Measurements from ENCODE around the gene SYNGR3.
A peak's percentile ranks its signal among the peaks of the same experiment; 100 is the strongest.

The SYNGR3 gene

GRCh38 chr16:1997494-1998359, 8.0 kb downstream of the SYNGR3 start:
- no peak for DNase-seq

GRCh38 chr16:1998360-1998835, 8.6 kb downstream of the SYNGR3 start:
- no peak for DNase-seq

GRCh38 chr16:1998852-1999801, 9.4 kb downstream of the SYNGR3 start:
- DNase-seq, result no peak

GRCh38 chr16:1999866-2000514, 10.2 kb downstream of the SYNGR3 start:
- DNase-seq, result no peak

GRCh38 chr16:2001035-2001434, 11.3 kb downstream of the SYNGR3 start:
- no peak for DNase-seq

- no peak for DNase-seq
These were observed 11.9 kb downstream of the SYNGR3 start for GRCh38 chr16:2001456-2002355.

GRCh38 chr16:2002406-2003230, 12.8 kb downstream of the SYNGR3 start:
- DNase-seq, result no peak

- DNase-seq, result no peak
These were observed 13.6 kb downstream of the SYNGR3 start for GRCh38 chr16:2003231-2003826.

GRCh38 chr16:2003827-2004641, 14.3 kb downstream of the SYNGR3 start:
- peak; percentile 95 for DNase-seq

GRCh38 chr16:2004795-2005517, 15.2 kb downstream of the SYNGR3 start:
- DNase-seq, result no peak

- DNase-seq, result no peak
These were observed 15.9 kb downstream of the SYNGR3 start for GRCh38 chr16:2005646-2006045.

GRCh38 chr16:2006317-2006716, 16.5 kb downstream of the SYNGR3 start:
- no peak for DNase-seq

- no peak for DNase-seq
These were observed 17.5 kb downstream of the SYNGR3 start for GRCh38 chr16:2007081-2007836.

- DNase-seq, result peak; percentile 73
These were observed 18.3 kb downstream of the SYNGR3 start for GRCh38 chr16:2008009-2008526.

GRCh38 chr16:2008631-2009163, 18.9 kb downstream of the SYNGR3 start:
- peak; percentile 75 for DNase-seq

GRCh38 chr16:2009164-2009711, 19.5 kb downstream of the SYNGR3 start:
- peak; percentile 77 for DNase-seq

GRCh38 chr16:2009791-2010510, 20.2 kb downstream of the SYNGR3 start, which contains the start of gene ZNF598:
Gene ZNF598, minus strand, starts transcription at chr16:2009821.
- peak; percentile 93 for DNase-seq
